ENCODE results near the gene RORC. TPM values are rescaled to one million over a fixed set of nuclear protein-coding genes. Genes with fewer than 3 reads are reported as not detected.

RORC gene
- not detected in 2 replicates for total RNA-seq

GRCh38 chr1:151831605-151832004 lies at the start of gene RORC:
Gene RORC (minus strand): TSS chr1:151831802. CDS start chr1:151831764, 38 bp downstream.

GRCh38 chr1:151853411-151853943 lies 21.9 kb upstream of the RORC start, which contains the start of gene THEM5:
Gene THEM5 (minus strand): TSS chr1:151853712. CDS start chr1:151853565, 147 bp downstream.

GRCh38 chr1:151839457-151840403 lies 8.1 kb upstream of the RORC start, which contains the start of gene C2CD4D:
Gene C2CD4D (minus strand): TSS chr1:151839820. CDS start chr1:151838989, 831 bp downstream.

GRCh38 chr1:151805066-151805820 lies 26.4 kb downstream of the RORC start, which contains the start of gene LINGO4:
Gene LINGO4 (minus strand): TSS chr1:151805419. CDS start chr1:151802704, 2,715 bp downstream.

GRCh38 chr1:151790071-151790939 lies 41.3 kb downstream of the RORC start, which contains the start of gene TDRKH:
Gene TDRKH (minus strand): TSS chr1:151790500. CDS start chr1:151783022, 7,478 bp downstream.

GRCh38 chr1:151762941-151763921 lies 68.4 kb downstream of the RORC start, which contains the start of gene MRPL9:
Gene MRPL9 (minus strand): TSS chr1:151763496. CDS start chr1:151763479, 17 bp downstream.

Other genes starting within 250 kb of the RORC start
- gene SNX27, start 219.8 kb downstream of the RORC start, total RNA-seq, result 27.4 and 50.5 TPM in 2 replicates
- gene CELF3, start 115.0 kb downstream of the RORC start, total RNA-seq, result not detected in 2 replicates
- gene RIIAD1, start 110.3 kb downstream of the RORC start, total RNA-seq, result not detected in 2 replicates
- 90.8 and 110 TPM in 2 replicates for gene MRPL9, start 68.3 kb downstream of the RORC start, total RNA-seq
- gene TDRKH, start 41.3 kb downstream of the RORC start, total RNA-seq, result 0.95 and 1.0 TPM in 2 replicates
- gene LINGO4, start 26.4 kb downstream of the RORC start, total RNA-seq, result not detected in 2 replicates
- not detected in 2 replicates for gene C2CD4D, start 8.0 kb upstream of the RORC start, total RNA-seq
- not detected in 2 replicates for gene THEM5, start 21.9 kb upstream of the RORC start, total RNA-seq
- gene THEM4, start 77.7 kb upstream of the RORC start, total RNA-seq, result 6.0 and 8.7 TPM in 2 replicates
- 103 and 186 TPM in 2 replicates for gene S100A10, start 162.1 kb upstream of the RORC start, total RNA-seq
- 29.1 and 47.0 TPM in 2 replicates for gene S100A11, start 205.2 kb upstream of the RORC start, total RNA-seq

Measured in bronchial smooth muscle cell (primary cell).